WERI-Rb-1 (cell line): ENCODE data around the gene AGAP1.
A peak's percentile ranks its signal among the peaks of the same experiment; 100 is the strongest.

Experiments used
- DNase-seq: peaks from one replicate; pipeline ENCODE4 v3.0.0-alpha.2; 2020
- H3K27ac ChIP-seq: fragments of 250-450 bp; sonication (Bioruptor Pico); 2 replicates; pipeline ENCODE4 v1.5.1; 2020; ENCODE audit warnings: mild to moderate bottlenecking, moderate library complexity
- H3K27me3 ChIP-seq: fragments of 250-450 bp; sonication (Bioruptor Pico); 2 replicates; pipeline ENCODE4 v1.5.1; 2021; ENCODE audit warnings: mild to moderate bottlenecking, low read depth, moderate library complexity; ENCODE audit not compliant: insufficient read depth, severe bottlenecking
- H3K36me3 ChIP-seq: fragments of 250-450 bp; sonication (Bioruptor Pico); 2 replicates; pipeline ENCODE4 v1.5.1; 2020; ENCODE audit warnings: mild to moderate bottlenecking, moderate library complexity
- H3K4me3 ChIP-seq: 2 replicates; pipeline ENCODE4 v1.5.1; 2011; ENCODE audit warnings: low read depth, mild to moderate bottlenecking, control low read depth, low read length
- H3K9me3 ChIP-seq: fragments of 250-450 bp; sonication (Bioruptor Pico); 2 replicates; pipeline ENCODE4 v1.5.1; 2021; ENCODE audit warnings: mild to moderate bottlenecking, moderate library complexity; ENCODE audit not compliant: severe bottlenecking
- TF ChIP-seq, protein P1 (sequence below): IDR thresholded peaks from 2 replicates; pipeline ENCODE4 v1.5.1; 2011; ENCODE audit warnings: low read depth, mild to moderate bottlenecking, control low read depth, inconsistent platforms, low read length

Gene AGAP1

DNA sequence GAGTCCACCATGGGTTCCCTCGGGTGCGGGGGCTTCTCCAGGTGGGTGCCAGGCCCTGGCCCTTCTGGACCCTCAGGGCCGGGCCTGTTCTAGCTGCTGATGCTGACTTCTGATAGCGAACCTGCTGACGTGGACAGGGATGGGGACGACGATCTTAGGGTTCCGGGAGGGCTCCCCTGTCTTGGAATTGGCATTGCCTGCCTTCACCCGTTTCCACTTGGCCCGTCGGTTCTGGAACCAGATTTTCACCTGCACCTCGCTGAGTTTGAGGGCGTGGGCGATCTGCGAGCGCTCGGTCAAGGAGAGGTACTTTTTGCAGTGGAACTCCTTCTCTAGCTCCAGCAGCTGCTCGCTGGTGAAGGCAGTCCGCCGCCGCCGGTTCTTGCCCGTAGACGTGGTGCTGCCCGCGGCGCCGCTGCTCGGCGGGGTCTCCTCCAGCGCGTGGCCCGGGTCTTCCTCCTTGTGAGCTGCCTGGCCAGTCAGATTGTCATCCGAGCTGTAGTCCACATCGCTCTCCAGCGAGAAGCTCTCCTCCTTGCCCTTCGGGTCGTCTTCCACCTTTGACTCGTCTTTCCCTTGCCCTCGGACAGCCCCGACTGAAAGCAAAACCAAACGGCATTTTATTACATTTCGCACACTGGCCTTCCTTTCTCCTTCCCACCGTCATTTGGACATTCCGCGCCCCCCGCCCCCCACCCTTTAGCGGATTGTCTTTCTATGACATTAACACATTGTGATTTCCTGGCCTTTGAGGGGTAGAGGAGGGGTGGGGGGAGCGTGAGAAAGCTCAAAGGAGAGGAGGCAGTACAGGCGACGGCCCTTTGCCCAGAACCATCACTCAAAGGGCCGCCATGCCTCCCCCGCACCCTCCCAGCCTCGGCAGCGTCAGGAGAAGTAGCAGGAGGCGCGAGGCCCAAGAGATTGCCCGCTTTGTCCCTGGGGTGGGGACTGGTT is 672.3 kb downstream of the AGAP1 start:
- Histone ChIP-seq H3K4me3 (no peak overlapping the region), H3K27me3 (peaks cover 84% of the 10 kb centered on the region)
- DNase-seq: no peak

DNA sequence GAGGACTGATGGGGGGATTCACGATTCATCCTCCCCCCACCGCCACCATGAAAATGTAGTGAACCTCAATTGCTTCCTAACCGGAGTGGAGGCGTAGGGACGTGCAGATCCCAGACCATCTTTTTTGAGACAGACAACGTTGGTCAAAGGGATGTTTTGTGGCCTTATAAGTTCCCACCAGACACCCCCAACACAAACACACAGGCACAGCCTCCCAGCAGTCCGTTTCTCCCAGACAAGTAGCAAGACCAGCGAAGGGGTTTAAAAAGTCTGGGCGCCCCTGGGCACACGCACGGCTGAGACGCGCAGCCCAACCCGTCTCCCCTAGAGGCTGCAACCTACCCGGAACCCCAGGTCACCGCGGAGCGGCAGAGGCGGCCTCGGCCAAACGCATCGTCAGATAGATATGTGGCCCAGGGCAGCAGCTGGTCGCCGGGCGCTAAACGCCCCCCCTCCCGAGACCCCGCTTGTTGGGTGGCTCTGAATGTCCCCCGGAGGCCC is 673.0 kb downstream of the AGAP1 start:
- no peak overlapping the region for H3K27ac ChIP-seq
- peak overlapping the region; percentile 44 for H3K4me3 ChIP-seq
- peaks cover 3% of the 10 kb centered on the region for H3K9me3 ChIP-seq
- no peak for DNase-seq
- TF ChIP-seq, protein P1, sequence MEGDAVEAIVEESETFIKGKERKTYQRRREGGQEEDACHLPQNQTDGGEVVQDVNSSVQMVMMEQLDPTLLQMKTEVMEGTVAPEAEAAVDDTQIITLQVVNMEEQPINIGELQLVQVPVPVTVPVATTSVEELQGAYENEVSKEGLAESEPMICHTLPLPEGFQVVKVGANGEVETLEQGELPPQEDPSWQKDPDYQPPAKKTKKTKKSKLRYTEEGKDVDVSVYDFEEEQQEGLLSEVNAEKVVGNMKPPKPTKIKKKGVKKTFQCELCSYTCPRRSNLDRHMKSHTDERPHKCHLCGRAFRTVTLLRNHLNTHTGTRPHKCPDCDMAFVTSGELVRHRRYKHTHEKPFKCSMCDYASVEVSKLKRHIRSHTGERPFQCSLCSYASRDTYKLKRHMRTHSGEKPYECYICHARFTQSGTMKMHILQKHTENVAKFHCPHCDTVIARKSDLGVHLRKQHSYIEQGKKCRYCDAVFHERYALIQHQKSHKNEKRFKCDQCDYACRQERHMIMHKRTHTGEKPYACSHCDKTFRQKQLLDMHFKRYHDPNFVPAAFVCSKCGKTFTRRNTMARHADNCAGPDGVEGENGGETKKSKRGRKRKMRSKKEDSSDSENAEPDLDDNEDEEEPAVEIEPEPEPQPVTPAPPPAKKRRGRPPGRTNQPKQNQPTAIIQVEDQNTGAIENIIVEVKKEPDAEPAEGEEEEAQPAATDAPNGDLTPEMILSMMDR: no peak
- peaks cover 85% of the 10 kb centered on the region for H3K27me3 ChIP-seq
- H3K36me3 ChIP-seq: no peaks in the 10 kb centered on the region

More for the DNA sequence above, 672.3 kb downstream of the AGAP1 start:
- Histone ChIP-seq H3K36me3 (no peaks in the 10 kb centered on the region), H3K27ac (no peak overlapping the region), H3K9me3 (peaks cover 3% of the 10 kb centered on the region)
- TF ChIP-seq, protein P1: no peak

DNA sequence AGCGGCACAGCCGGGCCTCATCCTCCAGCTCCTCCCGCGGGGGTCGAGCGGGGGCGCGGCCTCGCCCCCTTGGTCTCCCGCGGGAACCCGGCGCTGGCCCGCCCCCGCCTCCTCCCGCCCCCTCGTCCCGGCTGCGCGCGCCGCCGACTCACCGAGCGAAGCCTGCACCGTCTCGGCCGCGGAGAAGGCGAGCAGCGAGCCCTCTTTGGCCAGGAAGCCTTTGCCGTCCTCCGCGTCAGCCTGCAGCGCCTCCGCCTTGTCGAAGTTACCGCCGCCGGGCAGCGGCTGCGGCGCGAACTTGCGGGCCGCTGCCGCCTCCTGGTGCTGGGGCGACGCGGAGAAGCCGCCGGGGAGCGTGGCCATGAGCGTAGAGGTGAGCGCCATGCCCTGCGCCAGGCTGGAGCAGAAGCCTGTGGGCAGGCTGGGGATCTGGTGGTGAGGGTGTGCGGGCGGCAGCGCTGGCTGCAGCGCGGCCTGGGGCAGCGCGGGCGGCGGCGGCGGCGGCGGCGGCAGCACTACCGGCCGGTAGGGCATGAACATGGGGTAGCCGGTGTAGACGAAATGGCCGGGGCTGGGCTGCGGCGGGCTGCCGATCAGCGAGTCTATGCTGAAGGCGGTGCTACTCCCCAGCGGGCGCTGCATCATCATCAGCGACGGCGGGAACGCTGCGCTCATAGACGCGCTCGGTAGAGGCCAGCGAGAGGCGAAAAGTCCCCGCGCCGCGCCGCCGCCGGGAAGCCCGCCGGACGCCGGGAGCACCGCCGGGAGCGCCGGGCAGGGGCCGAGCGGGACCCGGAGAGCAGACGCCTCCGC is 673.7 kb downstream of the AGAP1 start:
- H3K27ac ChIP-seq: no peak overlapping the region
- H3K4me3 ChIP-seq: peak overlapping the region; percentile 44
- peak; percentile 43 for DNase-seq
- peaks cover 3% of the 10 kb centered on the region for H3K9me3 ChIP-seq
- TF ChIP-seq, protein P1: peak; percentile 43; the same call in 1 of the 2 replicates
- no peaks in the 10 kb centered on the region for H3K36me3 ChIP-seq
- peaks cover 88% of the 10 kb centered on the region for H3K27me3 ChIP-seq

DNA sequence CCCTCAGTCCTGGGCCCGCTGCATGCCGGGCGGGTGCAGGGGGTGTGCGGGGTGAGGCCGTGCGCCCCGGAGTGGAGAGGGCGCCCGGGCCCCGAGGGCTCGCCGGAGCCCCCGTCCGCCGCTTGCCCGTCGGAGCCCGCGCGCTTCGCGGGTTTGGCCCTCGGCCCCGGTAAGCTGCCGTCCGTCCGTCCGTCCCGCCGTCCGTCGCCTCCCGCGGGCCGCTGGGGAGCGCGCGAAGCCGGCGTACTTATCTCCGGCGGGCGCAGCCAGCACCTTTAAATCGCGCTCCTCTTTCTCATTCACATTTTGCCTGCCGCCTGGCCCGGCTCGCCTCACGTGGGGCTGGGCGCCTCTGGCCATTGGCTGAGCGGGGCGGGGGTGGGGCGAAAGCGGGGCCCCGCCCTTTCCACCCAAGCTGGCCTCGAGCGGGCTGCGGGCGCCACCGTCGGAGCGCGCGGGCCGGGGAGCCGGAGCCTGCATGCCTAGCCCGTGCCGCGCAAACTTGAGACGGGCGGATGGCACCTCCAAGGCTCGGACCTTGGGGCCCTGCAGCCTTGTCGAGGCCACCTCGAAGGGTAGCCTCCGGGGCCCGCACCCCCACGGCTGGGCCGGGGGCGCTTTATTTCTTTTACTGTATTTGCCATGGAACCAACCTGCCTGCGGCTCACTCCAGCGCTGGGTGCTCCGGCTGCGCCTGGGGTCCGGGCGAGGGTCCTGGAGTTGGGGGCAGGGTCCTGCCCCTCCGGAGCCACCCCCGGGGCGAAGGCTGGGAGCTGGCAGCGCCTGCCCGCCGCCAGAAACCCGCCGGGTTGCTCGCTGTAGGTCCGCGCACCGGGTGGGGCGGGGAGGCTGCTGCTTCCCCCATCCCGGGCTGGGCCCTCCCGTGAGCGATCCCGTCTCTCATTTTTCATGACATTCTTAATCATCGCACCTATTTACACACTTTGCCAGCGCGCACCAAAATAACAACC is 674.6 kb downstream of the AGAP1 start, which contains the start of gene GBX2:
GBX2 (minus strand) TSS at position 277 of the 971 bp plus-strand sequence. CDS start 415 bp downstream, outside the sequence.
- Histone ChIP-seq H3K27ac (no peak within 1 kb of the TSS), H3K9me3 (peaks cover 4% of the 10 kb centered on the region), H3K4me3 (peak within 1 kb of the TSS; percentile 44), H3K36me3 (no peaks in the 10 kb centered on the region), H3K27me3 (peaks cover 94% of the 10 kb centered on the region)
- peak; percentile 74 for DNase-seq
- TF ChIP-seq, protein P1: no peak
